ENCODE data around the gene ATP2C2. TPM values are rescaled to one million over a fixed set of nuclear protein-coding genes. Genes with fewer than 3 reads are reported as not detected.

ATP2C2 gene
- total and polyA plus RNA-seq, 3 donors from 2014 or later, result 1.1 to 5.8 (median 3.0) TPM

- no peak for DNase-seq
- H3K27me3 ChIP-seq, result no peaks in the 10 kb centered on the region
- no peaks in the 10 kb centered on the region for H3K36me3 ChIP-seq (ENCODE audit: low read depth, missing control alignments)
- TF ChIP-seq POLR2A (IDR thresholded peaks at IDR 0.05) (no peak), CTCF (IDR thresholded peaks at IDR 0.05) (no peak)
- 90 to 91% methylated on average over 21 of the region's 21 CpGs for WGBS, 2 donors
- no peaks in the 10 kb centered on the region for H3K4me1 ChIP-seq
- intact Hi-C loops (cut with DNase I; ENCODE audit: low total_unique reads), result no loop called here
- H3K9me3 ChIP-seq, result no peaks in the 10 kb centered on the region
- H3K27ac ChIP-seq, result no peak overlapping the region
- H3K4me3 ChIP-seq, result no peak overlapping the region
Measured at GRCh38 chr16:84421081-84421937, 53.0 kb downstream of the ATP2C2 start.

- Histone ChIP-seq H3K27ac (no peak overlapping the region), H3K27me3 (no peaks in the 10 kb centered on the region), H3K36me3 (ENCODE audit: low read depth, missing control alignments) (no peaks in the 10 kb centered on the region), H3K9me3 (no peaks in the 10 kb centered on the region), H3K4me1 (no peaks in the 10 kb centered on the region), H3K4me3 (no peak overlapping the region)
- TF ChIP-seq POLR2A (IDR thresholded peaks at IDR 0.05), result no peak
- no peak for TF ChIP-seq CTCF (IDR thresholded peaks at IDR 0.05)
- 68 to 84% methylated on average over 4 of the region's 4 CpGs for WGBS, 2 donors
- no peak for DNase-seq
- intact Hi-C loops (cut with DNase I; ENCODE audit: low total_unique reads), result no loop called here
Measured at GRCh38 chr16:84421938-84422220, 53.5 kb downstream of the ATP2C2 start.

- no peak overlapping the region for H3K4me3 ChIP-seq
- no peaks in the 10 kb centered on the region for H3K27me3 ChIP-seq
- no peaks in the 10 kb centered on the region for H3K36me3 ChIP-seq (ENCODE audit: low read depth, missing control alignments)
- no peak for DNase-seq
- no peaks in the 10 kb centered on the region for H3K9me3 ChIP-seq
- TF ChIP-seq POLR2A (IDR thresholded peaks at IDR 0.05), result no peak
- no peak for TF ChIP-seq CTCF (IDR thresholded peaks at IDR 0.05)
- intact Hi-C loops (cut with DNase I; ENCODE audit: low total_unique reads), result no loop called here
- H3K27ac ChIP-seq, result no peak overlapping the region
- H3K4me1 ChIP-seq, result no peaks in the 10 kb centered on the region
- WGBS, 2 donors, result 94 to 100% methylated on average over 4 of the region's 4 CpGs
Measured at GRCh38 chr16:84423416-84423837, 55.1 kb downstream of the ATP2C2 start.

GRCh38 chr16:84425696-84426095 is 57.4 kb downstream of the ATP2C2 start:
- Histone ChIP-seq H3K27me3 (no peaks in the 10 kb centered on the region), H3K4me1 (no peaks in the 10 kb centered on the region), H3K4me3 (no peak overlapping the region), H3K9me3 (no peaks in the 10 kb centered on the region), H3K36me3 (ENCODE audit: low read depth, missing control alignments) (no peaks in the 10 kb centered on the region), H3K27ac (no peak overlapping the region)
- TF ChIP-seq CTCF (IDR thresholded peaks at IDR 0.05), result no peak
- TF ChIP-seq POLR2A (IDR thresholded peaks at IDR 0.05), result no peak
- DNase-seq, result no peak
- WGBS, 2 donors, result 95 to 97% methylated on average over 9 of the region's 9 CpGs
- intact Hi-C loops (cut with DNase I; ENCODE audit: low total_unique reads), result no loop called here

- no peaks in the 10 kb centered on the region for H3K4me1 ChIP-seq
- H3K27ac ChIP-seq, result no peak overlapping the region
- no peaks in the 10 kb centered on the region for H3K9me3 ChIP-seq
- no peak for DNase-seq
- intact Hi-C loops (cut with DNase I; ENCODE audit: low total_unique reads), result no loop called here
- no peaks in the 10 kb centered on the region for H3K27me3 ChIP-seq
- 91 to 93% methylated on average over 4 to 12 of the region's 12 CpGs for WGBS, 2 donors
- H3K4me3 ChIP-seq, result no peak overlapping the region
- H3K36me3 ChIP-seq (ENCODE audit: low read depth, missing control alignments), result no peaks in the 10 kb centered on the region
- TF ChIP-seq CTCF (IDR thresholded peaks at IDR 0.05), result no peak
- no peak for TF ChIP-seq POLR2A (IDR thresholded peaks at IDR 0.05)
Measured at GRCh38 chr16:84426804-84427203, 58.5 kb downstream of the ATP2C2 start.
